H1 (cell line): ENCODE data around the gene AVPI1. TPM values are rescaled to one million over a fixed set of nuclear protein-coding genes. Genes with fewer than 3 reads are reported as not detected.
"Not testable (repeated sequence)": the region's sequence is repeated elsewhere in the genome, so short reads cannot be mapped to it uniquely, and the experiment has no call there.

Experiments used
- CTCF ChIA-PET: fragments of 300-600 bp; sonication (Branson Sonifier 250); formaldehyde crosslinking; loops from one replicate; lab custom pipeline; 2021; ENCODE audit not compliant: partially characterized antibody; lab: Charles Lee
- POLR2A ChIA-PET: fragments of 300-600 bp; sonication (Branson Sonifier 250); formaldehyde crosslinking; loops from one replicate; lab custom pipeline; 2021; ENCODE audit warnings: inconsistent platforms; ENCODE audit not compliant: partially characterized antibody; lab: Charles Lee
- DNase-seq, 2 experiments: peaks; one replicate each; pipeline versions ENCODE4 v3.0.0 to v3.0.0-alpha.2; 2010 to 2022; ENCODE audit warnings: low spot score in 2 of 2, low read depth in 1 of 2, mixed read lengths in 1 of 2
- FAIRE-seq: peaks from 2 replicates; lab custom pipeline; 2011; peaks lifted over from hg19 to GRCh38; lab: Jason Lieb, UNC
- H2AFZ ChIP-seq: 2 replicates; pipeline ENCODE4 v1.8.1; 2012; ENCODE audit warnings: low read length, inconsistent platforms
- H2AK5ac ChIP-seq: 2 replicates; pipeline ENCODE4 v1.6.1; 2013; ENCODE audit warnings: low read depth, low read length
- H2BK120ac ChIP-seq: replicated peaks from 2 replicates; pipeline ENCODE3; 2013; ENCODE audit warnings: low read depth, low read length, inconsistent platforms
- H2BK12ac ChIP-seq: 2 replicates; pipeline ENCODE4 v1.6.1; 2013; ENCODE audit warnings: low read depth, low read length
- H2BK15ac ChIP-seq: 2 replicates; pipeline ENCODE4 v1.6.1; 2013; ENCODE audit warnings: low read length
- H2BK20ac ChIP-seq: 2 replicates; pipeline ENCODE4 v1.6.1; 2013; ENCODE audit warnings: low read length
- H2BK5ac ChIP-seq: 2 replicates; pipeline ENCODE4 v1.6.1; 2013; ENCODE audit warnings: low read depth, low read length
- H3K14ac ChIP-seq: 2 replicates; pipeline ENCODE4 v1.6.1; 2013; ENCODE audit warnings: inconsistent platforms; ENCODE audit not compliant: insufficient read length
- H3K18ac ChIP-seq: 2 replicates; pipeline ENCODE4 v1.6.1; 2013; ENCODE audit warnings: low read length; ENCODE audit errors: extremely low read depth
- H3K23ac ChIP-seq: 2 replicates; pipeline ENCODE4 v1.6.1; 2013; ENCODE audit warnings: inconsistent platforms; ENCODE audit not compliant: insufficient read length
- H3K23me2 ChIP-seq: 2 replicates; pipeline ENCODE4 v1.6.1; 2013; ENCODE audit warnings: low read depth, low read length
- H3K27ac ChIP-seq: 2 replicates; pipeline ENCODE4 v1.6.1; 2011; ENCODE audit warnings: low read depth, low read length, inconsistent platforms
- H3K27me3 ChIP-seq, 4 experiments: replicated peaks in 1 of 4; 1 replicate in 1 of 4; 2 replicates in 3 of 4; pipeline versions ENCODE4 v1.6.1 to v1.8.1; 2011 to 2013; ENCODE audit warnings: low read length in 3 of 4, mild to moderate bottlenecking in 3 of 4, inconsistent platforms in 2 of 4, mixed read lengths in 2 of 4, moderate library complexity in 1 of 4; ENCODE audit not compliant: control insufficient read depth in 3 of 4, insufficient read depth in 3 of 4; ENCODE audit errors: extremely low read depth in 1 of 4
- H3K36me3 ChIP-seq, 4 experiments: 2 replicates each; pipeline versions ENCODE4 v1.6.1 to v1.8.1; 2011 to 2013; ENCODE audit warnings: mild to moderate bottlenecking in 4 of 4, low read length in 3 of 4, moderate library complexity in 2 of 4, control low read depth in 1 of 4, inconsistent platforms in 1 of 4; ENCODE audit not compliant: insufficient read depth in 4 of 4, control insufficient read depth in 2 of 4
- H3K4ac ChIP-seq: replicated peaks from 2 replicates; pipeline ENCODE3; 2013; ENCODE audit warnings: low read length, low read depth, mixed read lengths, inconsistent platforms; ENCODE audit not compliant: insufficient read length
- H3K4me1 ChIP-seq, 4 experiments: replicated peaks in 1 of 4; 1 replicate in 1 of 4; 2 replicates in 3 of 4; pipeline versions ENCODE4 v1.6.1 to v1.8.1; 2011 to 2013; ENCODE audit warnings: low read length in 3 of 4, inconsistent platforms in 2 of 4, mixed read lengths in 1 of 4; ENCODE audit not compliant: insufficient read depth in 4 of 4, control insufficient read depth in 3 of 4
- H3K4me2 ChIP-seq, 2 experiments: 2 replicates each; pipeline versions ENCODE4 v1.6.1 to v1.8.1; 2011 to 2013; ENCODE audit warnings: low read depth in 2 of 2, low read length in 2 of 2, control low read depth in 1 of 2, inconsistent platforms in 1 of 2, mild to moderate bottlenecking in 1 of 2; ENCODE audit not compliant: insufficient read depth in 1 of 2
- H3K4me3 ChIP-seq, 4 experiments: fragments of 200-600, 300-600 bp in 1 of 4; sonication (generic), shearing (Covaris generic), sonication (Bioruptor Twin) in 1 of 4; 2 replicates each; pipeline versions ENCODE4 v1.5.1 to v1.8.1; 2011 to 2016; ENCODE audit warnings: low read length in 4 of 4, low read depth in 3 of 4, control low read depth in 2 of 4, inconsistent platforms in 2 of 4, mild to moderate bottlenecking in 2 of 4, mixed read lengths in 1 of 4, moderate library complexity in 1 of 4; ENCODE audit not compliant: insufficient read depth in 2 of 4; ENCODE audit errors: extremely low read depth in 1 of 4
- H3K56ac ChIP-seq: replicated peaks from 2 replicates; pipeline ENCODE3; 2013; ENCODE audit warnings: low read depth, mild to moderate bottlenecking, mixed read lengths, low read length, inconsistent platforms; ENCODE audit not compliant: insufficient read length
- H3K79me1 ChIP-seq: 2 replicates; pipeline ENCODE4 v1.6.1; 2013; ENCODE audit warnings: low read depth, low read length, control low read depth
- H3K79me2 ChIP-seq, 2 experiments: 2 replicates each; pipeline versions ENCODE4 v1.6.1 to v1.8.1; 2012 to 2013; ENCODE audit warnings: low read length in 2 of 2, mild to moderate bottlenecking in 2 of 2, inconsistent platforms in 1 of 2; ENCODE audit not compliant: insufficient read depth in 2 of 2, control insufficient read depth in 1 of 2
- H3K9ac ChIP-seq, 4 experiments: replicated peaks in 1 of 4; 1 replicate in 1 of 4; 2 replicates in 3 of 4; pipeline versions ENCODE4 v1.6.1 to v1.8.1; 2011 to 2013; ENCODE audit warnings: low read depth in 3 of 4, low read length in 3 of 4, control low read depth in 2 of 4, mild to moderate bottlenecking in 2 of 4, moderate library complexity in 2 of 4, inconsistent platforms in 1 of 4; ENCODE audit errors: extremely low read depth in 1 of 4
- H3K9me3 ChIP-seq, 2 experiments: 2 replicates each; pipeline versions ENCODE4 v1.6.1 to v1.8.1; 2012 to 2013; ENCODE audit warnings: mild to moderate bottlenecking in 2 of 2, moderate library complexity in 2 of 2, control low read depth in 1 of 2, inconsistent platforms in 1 of 2, low read depth in 1 of 2, low read length in 1 of 2, mixed read lengths in 1 of 2; ENCODE audit not compliant: insufficient read depth in 2 of 2
- H4K20me1 ChIP-seq, 2 experiments: replicated peaks in 1 of 2; 2 replicates each; pipeline versions ENCODE3 to v1.8.1; 2011 to 2013; ENCODE audit warnings: inconsistent platforms in 2 of 2, low read length in 2 of 2, mild to moderate bottlenecking in 1 of 2; ENCODE audit not compliant: insufficient read depth in 2 of 2, control insufficient read depth in 1 of 2
- H4K5ac ChIP-seq: 2 replicates; pipeline ENCODE4 v1.6.1; 2013; ENCODE audit warnings: low read length, low read depth, mixed read lengths, inconsistent platforms; ENCODE audit not compliant: insufficient read length
- H4K8ac ChIP-seq: 2 replicates; pipeline ENCODE4 v1.8.0; 2013; ENCODE audit warnings: mild to moderate bottlenecking, moderate library complexity, low read length, inconsistent platforms; ENCODE audit not compliant: insufficient read depth; ENCODE audit errors: extremely low read depth
- H4K91ac ChIP-seq: replicated peaks from 2 replicates; pipeline ENCODE3; 2013; ENCODE audit warnings: low read length, mixed read lengths, inconsistent platforms; ENCODE audit not compliant: insufficient read length
- WGBS, 2 experiments: shearing (Covaris generic) in 1 of 2; methylation state at CpG; one replicate each; pipeline versions ENCODE4 v1.1.6 to v1.1.7; 2013 to 2015; ENCODE audit warnings: low lambda C conversion rate in 2 of 2, mixed read lengths in 2 of 2, inconsistent platforms in 1 of 2, low coverage in 1 of 2, missing lambda C conversion rate in 1 of 2; ENCODE audit not compliant: insufficient replicate concordance in 2 of 2, insufficient coverage in 1 of 2, insufficient read length in 1 of 2; ENCODE audit errors: extremely low coverage in 1 of 2, missing lambda C conversion rate in 1 of 2; 5-methylcytosine and 5-hydroxymethylcytosine counted together
- polyA plus RNA-seq, 7 experiments: library from polyadenylated mRNA; depleted of rRNA in 3 of 7; stranded (reverse) in 5 of 7; unstranded in 2 of 7; fragments of >200 nt in 5 of 7; fragments of 200-250 nt in 2 of 7; gene quantifications; 1 replicate in 5 of 7; 2 replicates in 1 of 7; 4 replicates in 1 of 7; pipeline versions ENCODE4 v1.2.1 to v1.2.3, GENCODE V29; 2011 to 2013; ENCODE audit warnings: missing spikeins in 2 of 7, mixed read lengths in 2 of 7
- total RNA-seq: library from RNA; stranded (reverse); fragmentation: NEBNext Ultra II Directional; extraction: Animal tissue kit (Norgen Biotek cat#: 25700); gene quantifications from 2 replicates; pipeline ENCODE4 v1.2.1, GENCODE V29; 2021

The AVPI1 gene
- total and polyA plus RNA-seq, 2 of the 8 experiments (the other 6 are each of a cell fraction or from before 2014, with no cell fraction given): 9.0 to 13.5 TPM

GRCh38 chr10:97684368-97684713 lies 2.7 kb downstream of the AVPI1 start:
- not testable (repeated sequence) for H4K20me1 ChIP-seq, H2AFZ ChIP-seq, H4K8ac ChIP-seq, H2BK20ac ChIP-seq, H2BK5ac ChIP-seq, H3K27ac ChIP-seq, FAIRE-seq, H3K27me3 ChIP-seq, H3K79me1 ChIP-seq, H3K4ac ChIP-seq, H3K23me2 ChIP-seq, H3K18ac ChIP-seq, H3K36me3 ChIP-seq, H2AK5ac ChIP-seq, H4K5ac ChIP-seq, H2BK120ac ChIP-seq, H3K4me3 ChIP-seq, H3K56ac ChIP-seq, DNase-seq, H4K91ac ChIP-seq, H3K9ac ChIP-seq, H3K4me2 ChIP-seq, H3K23ac ChIP-seq, H2BK12ac ChIP-seq, H3K14ac ChIP-seq, H3K9me3 ChIP-seq, H2BK15ac ChIP-seq
- peaks cover 0 to 16% (median 5%) of the 10 kb centered on the region in 4 experiments; a peak in 4 of 7 replicates for H3K4me1 ChIP-seq
- peaks cover 0 to 11% of the 10 kb centered on the region in 2 experiments; a peak in 1 of 4 replicates for H3K79me2 ChIP-seq
- 90% methylated on average over 5 of the region's 7 CpGs; no CpG with 5 or more reads in 1 of the 2 experiments for WGBS, 2 experiments
- POLR2A ChIA-PET: interaction anchor here (0.6 to 2.0 kb wide), 7 partner anchors 17 to 250 kb away, joined by 3 to 12 read pairs (median 4); partner anchors contain the start of genes MARVELD1 and ZFYVE27
- CTCF ChIA-PET: interaction anchor here (0.6 to 4.0 kb wide), 14 partner anchors 9 to 164 kb away, joined by 3 to 30 read pairs (median 4); no protein-coding TSS in a partner anchor
